Neural progenitor cell (in vitro differentiated cells): ENCODE results near the gene UBE2I.
"Not testable (repeated sequence)": the region's sequence is repeated elsewhere in the genome, so short reads cannot be mapped to it uniquely, and the experiment has no call there.

Experiments
- CTCF ChIP-seq: fragments of 200-600 bp; sonication (generic); IDR thresholded peaks from 2 replicates; pipeline ENCODE4 v1.5.1; 2017; ENCODE audit warnings: antibody characterized with exemption, mild to moderate bottlenecking
- EZH2 ChIP-seq: fragments of 200-600 bp; sonication (generic); IDR thresholded peaks from 2 replicates; pipeline ENCODE4 v1.6.1; 2017; ENCODE audit warnings: antibody characterized with exemption, mild to moderate bottlenecking, moderate library complexity

- not testable (repeated sequence) for TF ChIP-seq CTCF, EZH2
Observed at GRCh38 chr16:1292808-1293207, 16.6 kb upstream of the UBE2I start.
